Activated CD8-positive, alpha-beta T cell treated with anti-CD3 and anti-CD28 coated beads for 36 hours (primary cell): ENCODE data around the gene CENPS. TPM values are rescaled to one million over a fixed set of nuclear protein-coding genes. Genes with fewer than 3 reads are reported as not detected.

Experiments
- ATAC-seq: fragments of 200-7000 bp; cut with Tn5 transposase; one replicate; pipeline ENCODE4 v1.10.0; 2021; ENCODE audit warnings: mild to moderate bottlenecking, moderate library complexity
- CTCF ChIA-PET: fragments of 350-600 bp; sonication (Branson Sonifier 250); formaldehyde crosslinking; loops from one replicate; lab custom pipeline; 2021; ENCODE audit warnings: antibody characterized with exemption; lab: Charles Lee
- POLR2A ChIA-PET: fragments of 350-600 bp; sonication (Branson Sonifier 250); formaldehyde crosslinking; loops from one replicate; lab custom pipeline; 2021; ENCODE audit warnings: antibody characterized with exemption; lab: Charles Lee
- DNase-seq: peaks from one replicate; pipeline ENCODE4 v3.0.0-alpha.2; 2020
- H3K27ac Mint-ChIP-seq: one replicate; pipeline ENCODE4 v1.8.0; 2021; ENCODE audit warnings: mild to moderate bottlenecking, mixed read lengths
- H3K27me3 Mint-ChIP-seq: one replicate; pipeline ENCODE4 v1.8.0; 2021; ENCODE audit warnings: mixed read lengths
- H3K36me3 Mint-ChIP-seq: one replicate; pipeline ENCODE4 v1.8.0; 2021; ENCODE audit warnings: low read depth, mixed read lengths
- H3K4me1 Mint-ChIP-seq: one replicate; pipeline ENCODE4 v1.8.0; 2021; ENCODE audit warnings: low read depth, mixed read lengths
- H3K4me3 Mint-ChIP-seq: one replicate; pipeline ENCODE4 v1.8.0; 2021; ENCODE audit warnings: mild to moderate bottlenecking, moderate library complexity, mixed read lengths
- H3K9me3 Mint-ChIP-seq: one replicate; pipeline ENCODE4 v1.8.0; 2021; ENCODE audit warnings: mixed read lengths
- intact Hi-C: fragments of 100-400 bp; cut with micrococcal nuclease; formaldehyde crosslinking; loops from one replicate; pipeline ENCODE4 v1.10.0; 2022
- total RNA-seq, 2 experiments: library from RNA; stranded (reverse); gene quantifications; one replicate each; pipeline ENCODE4 v1.2.3, GENCODE V29; 2021
- TF ChIP-seq, protein P1 (sequence below): fragments of 200-600 bp; IDR thresholded peaks from one replicate; pipeline ENCODE4 v1.8.0; 2022; ENCODE audit warnings: antibody characterized with exemption, mild to moderate bottlenecking

Gene CENPS
- total RNA-seq, 2 experiments from 2014 or later: 18.3 to 19.4 TPM

DNA sequence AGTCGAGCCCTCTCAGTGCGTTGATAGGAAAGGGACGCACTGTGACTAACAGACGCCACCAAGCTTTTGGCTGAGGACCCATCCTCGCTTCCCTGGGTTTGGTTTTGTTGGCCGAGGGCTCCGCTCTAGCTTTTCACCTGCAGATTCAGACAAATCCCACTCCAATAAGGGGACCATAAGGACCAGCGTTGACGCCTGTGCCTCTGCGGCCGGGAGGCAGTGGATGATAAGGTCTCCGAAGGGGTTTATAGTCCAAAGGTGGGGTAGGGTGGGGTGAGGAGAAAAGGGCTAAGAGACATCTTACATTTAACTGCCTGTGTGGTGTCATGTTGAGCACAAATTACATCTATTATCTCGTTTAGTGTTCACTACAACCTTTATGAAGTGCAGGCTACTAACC is 45.3 kb downstream of the CENPS start:
- Mint-ChIP-seq H3K36me3 (peaks cover 6% of the 10 kb centered on the region), H3K27ac (peak overlapping the region; percentile 90), H3K4me3 (peak overlapping the region; percentile 83), H3K27me3 (no peaks in the 10 kb centered on the region), H3K4me1 (peaks cover 42% of the 10 kb centered on the region), H3K9me3 (no peaks in the 10 kb centered on the region)
- ATAC-seq (no peak), DNase-seq (no peak)
- intact Hi-C loops: no loop called here
- ChIA-PET CTCF (interaction anchor here (1.3 kb wide), 1 partner anchor 19 kb away, joined by 10 read pairs; no protein-coding TSS in a partner anchor), POLR2A (interaction anchor here (0.5 to 1.7 kb wide), 2 partner anchors 19 to 409 kb away, joined by 3 to 10 read pairs; no protein-coding TSS in a partner anchor)
- TF ChIP-seq, protein P1, sequence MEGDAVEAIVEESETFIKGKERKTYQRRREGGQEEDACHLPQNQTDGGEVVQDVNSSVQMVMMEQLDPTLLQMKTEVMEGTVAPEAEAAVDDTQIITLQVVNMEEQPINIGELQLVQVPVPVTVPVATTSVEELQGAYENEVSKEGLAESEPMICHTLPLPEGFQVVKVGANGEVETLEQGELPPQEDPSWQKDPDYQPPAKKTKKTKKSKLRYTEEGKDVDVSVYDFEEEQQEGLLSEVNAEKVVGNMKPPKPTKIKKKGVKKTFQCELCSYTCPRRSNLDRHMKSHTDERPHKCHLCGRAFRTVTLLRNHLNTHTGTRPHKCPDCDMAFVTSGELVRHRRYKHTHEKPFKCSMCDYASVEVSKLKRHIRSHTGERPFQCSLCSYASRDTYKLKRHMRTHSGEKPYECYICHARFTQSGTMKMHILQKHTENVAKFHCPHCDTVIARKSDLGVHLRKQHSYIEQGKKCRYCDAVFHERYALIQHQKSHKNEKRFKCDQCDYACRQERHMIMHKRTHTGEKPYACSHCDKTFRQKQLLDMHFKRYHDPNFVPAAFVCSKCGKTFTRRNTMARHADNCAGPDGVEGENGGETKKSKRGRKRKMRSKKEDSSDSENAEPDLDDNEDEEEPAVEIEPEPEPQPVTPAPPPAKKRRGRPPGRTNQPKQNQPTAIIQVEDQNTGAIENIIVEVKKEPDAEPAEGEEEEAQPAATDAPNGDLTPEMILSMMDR: no peak

DNA sequence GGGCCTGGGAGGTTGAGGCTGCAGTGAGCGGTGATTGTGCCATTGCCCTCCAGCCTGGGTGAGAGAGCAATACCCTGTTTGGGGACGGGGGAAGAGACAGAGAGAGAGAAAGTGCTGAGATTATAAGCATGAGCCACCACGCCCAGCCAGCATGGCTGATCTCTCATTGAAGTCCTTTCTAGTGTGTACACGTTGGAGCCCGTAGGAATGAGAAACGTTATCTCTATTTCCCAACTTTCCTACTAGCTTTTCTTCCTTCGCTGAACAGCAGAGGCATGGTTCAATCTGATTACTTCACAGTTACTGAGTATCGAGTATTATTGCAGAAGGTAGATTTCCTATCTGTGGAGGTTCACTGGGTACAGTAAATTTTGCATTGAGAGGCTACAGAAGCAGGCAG is 49.1 kb downstream of the CENPS start:
- Mint-ChIP-seq H3K4me3 (no peak overlapping the region), H3K27me3 (no peaks in the 10 kb centered on the region), H3K4me1 (peaks cover 25% of the 10 kb centered on the region), H3K36me3 (peaks cover 3% of the 10 kb centered on the region), H3K27ac (no peak overlapping the region), H3K9me3 (no peaks in the 10 kb centered on the region)
- intact Hi-C loops: no loop called here
- TF ChIP-seq, protein P1: no peak
- ATAC-seq (no peak), DNase-seq (no peak)
- ChIA-PET POLR2A (interaction anchor here (0.9 kb wide), 1 partner anchor 10 kb away, joined by 3 read pairs; no protein-coding TSS in a partner anchor), CTCF (interaction anchor here (0.8 to 6.3 kb wide), 2 partner anchors 15 to 28 kb away, joined by 3 to 32 read pairs; no protein-coding TSS in a partner anchor)

DNA sequence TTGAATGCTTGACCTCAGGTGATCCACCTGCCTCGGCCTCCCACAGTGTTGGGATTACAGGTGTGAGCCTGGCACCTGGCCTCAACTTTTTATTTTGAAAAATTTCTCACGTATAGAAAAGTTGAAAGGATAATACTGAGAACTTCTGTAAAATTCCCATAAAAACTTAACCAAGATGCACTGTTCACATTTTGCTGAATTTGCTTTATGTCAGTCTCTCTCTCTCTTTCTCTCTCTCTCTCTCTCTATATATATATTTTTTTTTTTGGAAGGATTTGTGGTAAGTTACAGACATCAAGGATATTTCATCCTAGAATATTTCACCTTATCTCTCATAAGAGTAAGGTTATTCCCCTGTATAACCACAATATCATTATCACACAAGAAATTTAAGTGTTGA is 50.4 kb downstream of the CENPS start:
- Mint-ChIP-seq H3K27ac (no peak overlapping the region), H3K27me3 (no peaks in the 10 kb centered on the region), H3K4me3 (no peak overlapping the region), H3K4me1 (peaks cover 29% of the 10 kb centered on the region), H3K9me3 (no peaks in the 10 kb centered on the region), H3K36me3 (peaks cover 6% of the 10 kb centered on the region)
- intact Hi-C loops: no loop called here
- ATAC-seq: no peak
- TF ChIP-seq, protein P1: no peak
- POLR2A ChIA-PET: no interaction called here
- no peak for DNase-seq
- CTCF ChIA-PET: interaction anchor here (6.3 kb wide), 1 partner anchor 14 kb away, joined by 32 read pairs; no protein-coding TSS in a partner anchor

DNA sequence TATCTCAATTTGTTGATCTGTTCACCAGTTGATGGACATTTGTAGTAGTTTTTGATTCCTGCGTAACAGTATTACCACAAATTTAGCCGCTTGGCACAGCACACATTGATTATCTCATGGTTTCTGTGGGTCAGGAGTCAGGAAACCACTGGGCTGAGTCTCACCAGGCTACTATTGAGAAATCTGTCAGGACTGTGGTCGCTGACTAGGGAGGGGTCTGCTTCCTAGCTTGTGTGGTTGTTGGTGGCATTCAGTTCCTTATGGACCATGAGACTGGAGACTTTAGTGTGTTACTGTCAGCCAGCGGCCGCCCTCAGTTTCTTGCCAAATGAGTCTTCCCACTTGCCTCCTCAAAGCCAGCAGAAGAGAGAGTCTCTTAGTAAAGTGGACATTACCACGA is 54.3 kb downstream of the CENPS start:
- H3K36me3 Mint-ChIP-seq: peaks cover 13% of the 10 kb centered on the region
- no peak for ATAC-seq
- POLR2A ChIA-PET: no interaction called here
- H3K4me3 Mint-ChIP-seq: no peak overlapping the region
- TF ChIP-seq, protein P1: no peak
- peaks cover 16% of the 10 kb centered on the region for H3K4me1 Mint-ChIP-seq
- H3K27me3 Mint-ChIP-seq: no peaks in the 10 kb centered on the region
- CTCF ChIA-PET: interaction anchor here (1.3 to 2.8 kb wide), 3 partner anchors 10 to 54 kb away, joined by 3 to 25 read pairs (median 4); partner anchors contain the start of gene CENPS
- no peak for DNase-seq
- intact Hi-C loops: no loop called here
- H3K9me3 Mint-ChIP-seq: peaks cover 2% of the 10 kb centered on the region
- no peak overlapping the region for H3K27ac Mint-ChIP-seq

- Mint-ChIP-seq H3K27ac (peak overlapping the region; percentile 3), H3K4me3 (no peak overlapping the region), H3K36me3 (peaks cover 11% of the 10 kb centered on the region), H3K27me3 (no peaks in the 10 kb centered on the region), H3K9me3 (peaks cover 2% of the 10 kb centered on the region), H3K4me1 (peaks cover 21% of the 10 kb centered on the region)
- ChIA-PET POLR2A (interaction anchor here (0.7 to 1.0 kb wide), 2 partner anchors 10 to 47 kb away, joined by 3 read pairs; no protein-coding TSS in a partner anchor), CTCF (interaction anchor here (1.1 to 11.4 kb wide), 3 partner anchors 19 to 61 kb away, joined by 3 to 202 read pairs (median 3); no protein-coding TSS in a partner anchor)
- intact Hi-C loops: loop anchor here (10.0 kb wide), 1 partner anchor 55 kb away; the partner anchor contains the start of gene CENPS
- ATAC-seq: peak; percentile 69
- DNase-seq: peak; percentile 49
- TF ChIP-seq, protein P1: no peak
These were observed 59.2 kb downstream of the CENPS start for GRCh38 chr1:10489291-10490055.
